SU-DHL-6 (cell line): Measurements from ENCODE around the gene SPINT1.

Experiments
- H2AFZ ChIP-seq: fragments of 200-600 bp; sonication (generic); 2 replicates; pipeline ENCODE4 v1.6.1; 2014; ENCODE audit warnings: low read depth, mild to moderate bottlenecking, moderate library complexity, mixed read lengths, antibody characterized with exemption, low read length; ENCODE audit not compliant: severe bottlenecking
- H3F3A ChIP-seq: fragments of 200-600 bp; shearing (Covaris generic); 2 replicates; pipeline ENCODE4 v1.6.0; 2016; ENCODE audit warnings: antibody characterized with exemption, mild to moderate bottlenecking; ENCODE audit not compliant: insufficient read depth
- H3K27ac ChIP-seq: fragments of 200-600 bp; sonication (generic); 2 replicates; pipeline ENCODE4 v1.5.1; 2016; ENCODE audit warnings: low read depth, mild to moderate bottlenecking, low read length, moderate library complexity, mixed read lengths
- H3K27me3 ChIP-seq: fragments of 200-600 bp; sonication (generic), shearing (Covaris generic); 2 replicates; pipeline ENCODE4 v1.6.0; 2014; ENCODE audit warnings: mild to moderate bottlenecking, low read length
- H3K36me3 ChIP-seq: fragments of 200-600 bp; sonication (generic); 2 replicates; pipeline ENCODE4 v1.6.1; 2014; ENCODE audit warnings: mild to moderate bottlenecking, low read length, mixed read lengths
- H3K4me2 ChIP-seq: fragments of 300-600, 200-600 bp; shearing (Covaris generic), sonication (generic); 2 replicates; pipeline ENCODE4 v1.6.0; 2014; ENCODE audit warnings: low read length, low read depth, mild to moderate bottlenecking; ENCODE audit not compliant: poor library complexity, severe bottlenecking
- H3K4me3 ChIP-seq: fragments of 200-600 bp; sonication (generic); 2 replicates; pipeline ENCODE4 v1.5.1; 2014; ENCODE audit warnings: antibody characterized with exemption, low read length, mild to moderate bottlenecking, mixed read lengths; ENCODE audit not compliant: insufficient read depth, poor library complexity, severe bottlenecking
- H3K79me2 ChIP-seq: fragments of 200-600 bp; sonication (generic); 2 replicates; pipeline ENCODE4 v1.6.1; 2014; ENCODE audit warnings: mild to moderate bottlenecking, low read length, moderate library complexity; ENCODE audit not compliant: insufficient read depth
- H3K9ac ChIP-seq: fragments of 200-600 bp; sonication (generic); 2 replicates; pipeline ENCODE4 v1.7.0; 2014; ENCODE audit warnings: mild to moderate bottlenecking, low read length
- H3K9me2 ChIP-seq: fragments of 200-600 bp; sonication (generic); replicated peaks from 2 replicates; pipeline ENCODE4 v1.6.1; 2014; ENCODE audit warnings: low read length; ENCODE audit not compliant: insufficient read depth
- H3K9me3 ChIP-seq: fragments of 200-600 bp; sonication (generic); 2 replicates; pipeline ENCODE4 v1.6.1; 2014; ENCODE audit warnings: low read length, mixed read lengths; ENCODE audit not compliant: insufficient read depth
- H4K20me1 ChIP-seq: fragments of 200-600 bp; sonication (generic); 2 replicates; pipeline ENCODE4 v1.6.1; 2014; ENCODE audit warnings: low read depth, mild to moderate bottlenecking, antibody characterized with exemption, low read length, moderate library complexity, mixed read lengths
- CTCF ChIP-seq: fragments of 200-600 bp; sonication (generic); IDR thresholded peaks from one replicate; pipeline ENCODE4 v1.5.1; 2017; ENCODE audit warnings: antibody characterized with exemption, mild to moderate bottlenecking, low read length, moderate library complexity; ENCODE audit not compliant: insufficient read depth, poor library complexity, severe bottlenecking
- EZH2phosphoT487 ChIP-seq: fragments of 200-600 bp; sonication (generic), shearing (Covaris generic); conservative IDR thresholded peaks from 2 replicates; pipeline ENCODE4 v1.6.1; 2018; ENCODE audit warnings: mild to moderate bottlenecking, antibody characterized with exemption, low read length, moderate library complexity, mixed read lengths

The SPINT1 gene

GRCh38 chr15:40830884-40831283 lies 13.0 kb upstream of the SPINT1 start:
- no peak overlapping the region for H2AFZ ChIP-seq
- TF ChIP-seq CTCF (no peak), EZH2phosphoT487 (no peak)
- no peaks in the 10 kb centered on the region for H4K20me1 ChIP-seq

GRCh38 chr15:40831861-40832260 lies 12.0 kb upstream of the SPINT1 start:
- Histone ChIP-seq H3K27me3 (no peaks in the 10 kb centered on the region), H3K9me3 (no peaks in the 10 kb centered on the region), H3F3A (no peaks in the 10 kb centered on the region), H2AFZ (no peak overlapping the region), H4K20me1 (no peaks in the 10 kb centered on the region), H3K9ac (no peak overlapping the region), H3K4me3 (no peak overlapping the region), H3K9me2 (no peaks in the 10 kb centered on the region), H3K4me2 (no peak overlapping the region), H3K79me2 (no peaks in the 10 kb centered on the region), H3K27ac (no peak overlapping the region), H3K36me3 (no peaks in the 10 kb centered on the region)
- TF ChIP-seq EZH2phosphoT487: no peak
- no peak for TF ChIP-seq CTCF

More at GRCh38 chr15:40830884-40831283, 13.0 kb upstream of the SPINT1 start:
- H3K4me3 ChIP-seq: no peak overlapping the region
- H3K9me3 ChIP-seq: no peaks in the 10 kb centered on the region
- no peak overlapping the region for H3K9ac ChIP-seq
- no peak overlapping the region for H3K4me2 ChIP-seq
- H3K9me2 ChIP-seq: no peaks in the 10 kb centered on the region
- H3F3A ChIP-seq: no peaks in the 10 kb centered on the region
- H3K27me3 ChIP-seq: no peaks in the 10 kb centered on the region
- H3K27ac ChIP-seq: no peak overlapping the region
- no peaks in the 10 kb centered on the region for H3K79me2 ChIP-seq
- H3K36me3 ChIP-seq: no peaks in the 10 kb centered on the region

- Histone ChIP-seq H3K9ac (no peak overlapping the region), H3K27ac (no peak overlapping the region), H3K9me3 (no peaks in the 10 kb centered on the region), H3K27me3 (no peaks in the 10 kb centered on the region), H3K79me2 (no peaks in the 10 kb centered on the region), H3K4me3 (no peak overlapping the region), H3F3A (no peaks in the 10 kb centered on the region), H3K4me2 (no peak overlapping the region), H2AFZ (no peak overlapping the region), H3K9me2 (no peaks in the 10 kb centered on the region), H4K20me1 (no peaks in the 10 kb centered on the region), H3K36me3 (no peaks in the 10 kb centered on the region)
- TF ChIP-seq EZH2phosphoT487 (no peak), CTCF (no peak)
These were observed 10.9 kb upstream of the SPINT1 start for GRCh38 chr15:40832903-40833302.
